ENCODE data around the gene PTHLH.

The PTHLH gene

DNA sequence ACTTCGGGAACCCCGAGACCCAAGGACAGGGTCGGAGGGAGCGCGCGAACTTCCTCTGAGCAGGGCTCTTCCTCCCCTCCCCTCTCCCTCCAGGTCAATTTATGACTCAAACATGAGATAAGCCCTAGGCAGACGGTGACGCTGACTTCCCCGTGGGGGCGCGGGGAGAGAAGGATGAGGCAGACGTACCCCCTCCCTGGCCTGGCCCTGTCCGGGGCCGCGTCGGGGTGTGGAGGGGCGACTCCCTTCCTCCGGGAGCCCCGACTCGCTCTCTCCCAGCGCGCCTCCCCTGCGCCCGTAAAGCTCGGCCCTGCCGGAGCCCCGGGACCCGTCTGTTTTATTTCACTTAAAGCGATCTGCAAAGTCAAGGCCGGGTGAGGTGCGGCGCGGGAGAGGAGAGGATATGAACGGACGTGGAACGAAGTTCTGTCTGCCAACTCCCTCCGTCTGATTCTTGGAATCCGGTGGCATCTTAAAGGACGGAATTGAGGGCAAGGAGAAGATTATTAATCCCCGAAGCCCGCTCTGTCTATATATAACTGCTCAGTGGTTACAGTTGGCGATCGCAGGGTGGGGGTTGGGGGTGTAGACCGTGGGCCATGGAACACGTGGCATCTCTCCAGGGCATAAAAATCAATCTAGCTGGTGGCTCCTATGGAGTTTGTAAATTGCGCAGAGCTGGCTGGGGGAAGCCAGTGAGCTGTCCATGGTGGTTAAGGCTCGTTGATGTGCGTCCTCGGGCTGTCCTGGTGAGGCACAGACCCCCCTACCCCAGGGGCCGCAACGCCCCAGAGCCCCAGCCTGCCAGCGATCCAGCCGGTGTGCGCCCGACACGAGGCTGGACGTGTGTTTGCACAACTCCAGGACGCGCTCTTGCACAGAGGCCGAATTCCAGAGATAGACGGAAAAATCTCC is 2.9 kb upstream of the PTHLH start:
- DNase-seq (ENCODE audit: extremely low read depth in 1 of 2, low read depth in 1 of 2): no peak

DNA sequence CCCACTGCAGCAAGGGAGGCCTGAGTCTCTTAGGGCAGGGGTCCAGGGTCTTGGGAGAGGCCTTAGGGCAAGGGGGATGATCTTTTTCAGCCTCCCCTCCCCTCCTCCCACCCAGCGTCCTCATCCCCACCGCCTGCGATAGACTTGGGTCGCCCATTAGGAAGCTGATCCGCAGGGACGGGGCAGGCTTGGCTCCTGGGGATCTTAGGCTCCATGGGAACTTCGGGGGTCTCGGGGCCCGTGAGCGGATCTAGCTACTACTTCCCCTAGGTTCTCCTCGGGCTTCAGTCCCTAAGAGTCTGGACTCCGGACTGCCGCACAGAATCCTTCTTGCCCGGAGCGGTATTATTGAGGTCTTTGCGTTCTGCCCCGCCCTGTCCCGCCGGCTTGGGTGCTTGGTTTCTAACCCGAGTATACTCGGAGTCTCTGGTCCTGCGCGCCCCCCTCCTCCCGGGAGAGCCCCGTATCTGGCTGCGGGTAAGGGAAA is 2.2 kb upstream of the PTHLH start:
- no peak for DNase-seq (ENCODE audit: extremely low read depth in 1 of 2, low read depth in 1 of 2)

DNA sequence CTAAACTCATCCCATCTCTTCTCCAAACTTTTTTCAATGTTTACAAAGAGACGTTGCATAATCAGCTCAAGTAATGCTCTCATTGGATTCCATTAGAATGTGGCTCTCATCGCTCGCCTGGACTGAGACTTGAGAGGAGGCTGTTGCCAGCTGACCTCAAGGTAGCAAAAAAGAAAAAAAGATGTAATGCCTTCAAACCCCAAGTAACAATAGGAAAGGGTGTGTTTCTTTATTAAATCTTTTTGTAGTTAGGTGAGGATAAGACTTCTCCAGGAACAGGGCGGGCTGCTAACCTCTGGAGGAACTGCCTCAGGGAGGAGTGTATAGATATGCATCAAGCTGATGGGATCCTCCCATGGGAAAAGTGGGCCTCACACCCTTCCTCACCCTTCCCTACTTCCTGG is 956 bp upstream of the PTHLH start:
- DNase-seq (ENCODE audit: extremely low read depth in 1 of 2, low read depth in 1 of 2): no peak

DNA sequence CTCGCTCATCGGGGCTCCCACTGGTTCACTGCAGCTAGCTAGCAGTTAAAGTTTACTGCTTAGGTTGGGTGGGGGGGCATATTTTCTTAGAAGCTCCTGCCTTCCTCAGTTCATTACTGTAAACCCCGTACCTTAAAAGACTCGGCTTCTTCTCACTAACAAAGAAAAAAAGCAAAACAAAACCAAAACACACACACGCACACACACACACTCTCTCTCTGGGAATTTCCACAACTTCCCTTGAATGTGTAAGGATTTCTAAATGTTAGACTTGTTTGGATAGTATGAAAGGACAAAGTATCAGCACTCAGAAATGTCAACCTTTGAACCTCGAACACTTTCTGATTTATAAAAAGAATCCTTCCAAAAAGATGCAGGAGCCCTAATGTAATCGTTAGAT is 927 bp downstream of the PTHLH start:
- no peak for DNase-seq (ENCODE audit: extremely low read depth in 1 of 2, low read depth in 1 of 2)

DNA sequence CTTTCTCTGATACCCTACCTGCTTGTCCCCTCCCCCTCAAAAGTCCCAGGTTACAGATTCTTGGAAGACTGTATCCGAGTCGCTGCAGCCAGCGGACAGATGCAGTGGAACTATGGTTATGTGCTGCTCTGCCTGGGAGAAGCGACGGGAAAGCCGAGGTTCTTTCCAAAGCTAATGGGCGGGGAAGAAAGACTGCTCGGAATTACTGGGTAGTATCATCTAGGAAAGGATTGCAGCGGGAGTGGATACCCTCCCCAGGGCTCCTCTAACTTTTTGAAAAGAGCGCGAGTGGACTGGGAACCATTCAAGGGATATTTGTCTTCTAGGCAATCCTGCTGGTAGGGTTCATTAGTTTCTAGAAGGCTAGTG is 1.4 kb downstream of the PTHLH start:
- DNase-seq (ENCODE audit: extremely low read depth in 1 of 2, low read depth in 1 of 2): no peak

DNA sequence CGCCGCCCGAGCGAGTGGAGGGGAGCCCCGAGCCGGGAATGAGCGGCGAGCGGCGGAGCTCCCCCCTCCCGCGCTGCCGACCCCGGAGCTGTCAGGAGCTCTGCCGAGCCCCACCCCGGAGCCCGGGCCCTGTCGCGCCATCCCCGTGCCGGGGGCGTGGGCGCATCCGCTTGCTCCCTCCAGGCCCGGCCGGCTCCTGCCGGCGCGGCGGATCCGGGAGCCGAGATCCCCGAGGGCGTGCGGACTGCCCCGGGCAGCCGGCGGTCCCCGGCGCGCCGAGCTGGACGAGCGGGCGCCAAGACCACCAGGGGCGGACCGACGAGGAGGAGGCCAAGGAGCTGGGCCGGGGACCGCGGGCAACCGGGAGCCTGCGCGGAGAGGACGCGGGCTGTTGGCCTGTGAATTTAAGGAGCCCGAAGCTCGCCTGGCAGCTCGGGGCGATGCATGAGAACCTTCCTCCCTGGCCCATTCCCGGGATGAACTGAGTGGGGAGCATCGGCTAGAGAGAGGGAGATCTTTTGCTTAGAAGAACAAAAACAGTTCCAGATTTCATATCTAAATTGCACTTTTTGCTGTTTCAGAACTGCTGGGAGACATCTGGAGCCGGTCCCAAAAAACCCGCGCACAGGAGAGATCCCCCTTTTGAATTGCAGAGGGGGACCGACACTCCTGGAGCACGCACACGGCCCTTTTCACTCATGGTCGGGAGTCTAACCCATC is 2.0 kb downstream of the PTHLH start:
- DNase-seq (ENCODE audit: extremely low read depth in 1 of 2, low read depth in 1 of 2): no peak

DNA sequence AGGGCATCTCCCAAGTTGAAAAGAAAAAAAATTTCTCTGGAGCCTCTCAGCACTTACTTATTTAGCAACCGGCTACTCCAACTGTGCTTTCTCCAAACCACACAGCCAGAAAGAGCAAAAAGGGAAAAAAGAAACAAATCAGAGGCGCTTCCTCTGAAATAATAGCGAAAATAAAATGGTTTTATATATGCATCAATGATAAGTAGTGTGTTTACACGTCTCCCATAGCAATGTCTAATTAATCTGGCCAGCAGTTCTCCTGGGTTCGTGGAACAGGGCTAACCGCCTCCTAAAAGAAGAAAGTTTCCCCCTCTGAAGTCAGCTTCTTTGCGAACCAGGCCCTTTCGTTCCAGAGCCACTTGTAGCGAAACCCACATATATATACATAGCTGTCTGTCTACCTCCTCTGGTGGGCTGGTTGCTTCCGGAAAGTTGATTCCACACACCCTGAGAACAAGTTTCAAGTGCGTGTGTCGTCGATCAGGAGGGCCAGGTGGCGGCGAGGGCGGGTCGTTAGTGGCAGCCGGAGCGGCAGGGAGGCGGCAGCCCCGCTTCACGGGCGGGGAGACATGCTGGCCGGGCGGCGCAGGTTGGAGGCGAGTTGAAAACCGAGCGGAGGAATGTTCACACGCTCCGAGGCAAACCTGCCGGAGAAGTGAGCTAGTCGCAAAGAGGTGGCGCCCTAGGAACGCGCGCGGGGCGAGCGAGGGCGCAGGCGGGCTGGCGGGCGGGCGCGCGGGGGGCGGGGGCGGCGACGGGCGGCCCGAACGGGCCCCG is 2.7 kb downstream of the PTHLH start:
- peak; percentile 44 to 61 for DNase-seq (ENCODE audit: extremely low read depth in 1 of 2, low read depth in 1 of 2)

DNA sequence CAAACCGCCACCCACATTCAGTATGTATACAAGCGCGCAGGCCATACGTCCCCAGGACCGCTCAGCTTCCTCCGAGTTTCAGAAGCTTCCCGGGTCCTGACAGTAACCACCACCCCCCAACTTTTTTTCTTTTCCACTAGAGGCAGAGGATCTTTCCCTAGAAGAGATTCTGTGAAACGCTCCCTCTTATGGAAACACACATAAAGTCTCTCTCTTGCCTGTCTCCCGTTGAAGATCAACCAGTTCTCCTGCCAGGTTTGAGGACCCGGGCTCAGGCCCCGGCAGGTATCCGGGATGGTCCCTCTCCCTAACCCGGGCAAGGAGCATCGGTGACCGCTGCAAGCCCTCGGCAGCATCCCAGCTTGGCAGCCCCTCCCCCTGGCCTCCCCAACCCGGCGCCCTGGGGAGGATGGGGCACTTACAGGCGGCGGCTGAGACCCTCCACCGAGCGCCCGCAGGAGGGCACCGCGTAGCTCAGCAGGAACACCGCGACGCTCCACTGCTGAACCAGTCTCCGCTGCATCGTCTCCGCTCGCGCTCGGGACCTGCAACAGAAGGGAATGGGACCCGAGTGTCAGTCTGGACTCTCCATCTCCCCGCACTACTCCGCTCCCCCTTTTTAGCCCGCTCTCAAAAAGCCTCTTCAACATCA is 3.4 kb downstream of the PTHLH start:
- DNase-seq (ENCODE audit: extremely low read depth in 1 of 2, low read depth in 1 of 2): no peak

DNA sequence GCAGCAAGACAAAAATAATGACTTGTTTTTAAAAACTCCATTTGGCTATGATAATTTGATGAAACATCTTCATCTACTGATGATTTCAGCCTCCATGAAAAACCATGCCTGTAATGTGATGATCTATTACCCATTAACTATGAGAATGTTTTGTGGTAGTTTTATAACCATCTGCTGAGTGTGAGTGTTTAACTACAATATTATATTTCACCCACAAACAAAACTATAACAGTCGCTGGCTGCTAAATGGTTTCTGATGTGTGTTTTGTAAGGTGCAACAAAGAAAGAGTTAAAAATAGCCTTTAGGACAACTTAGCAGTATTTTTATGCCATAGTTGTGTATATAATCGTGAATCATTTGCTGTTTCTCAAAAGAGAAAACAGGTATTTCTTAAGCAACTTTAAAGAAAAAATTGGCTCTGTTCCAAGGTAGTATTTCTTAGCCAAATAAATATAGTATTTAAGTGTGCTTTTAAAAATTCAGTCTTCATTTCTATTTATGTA is 4.9 kb downstream of the PTHLH start:
- DNase-seq (ENCODE audit: extremely low read depth in 1 of 2, low read depth in 1 of 2): no peak

DNA sequence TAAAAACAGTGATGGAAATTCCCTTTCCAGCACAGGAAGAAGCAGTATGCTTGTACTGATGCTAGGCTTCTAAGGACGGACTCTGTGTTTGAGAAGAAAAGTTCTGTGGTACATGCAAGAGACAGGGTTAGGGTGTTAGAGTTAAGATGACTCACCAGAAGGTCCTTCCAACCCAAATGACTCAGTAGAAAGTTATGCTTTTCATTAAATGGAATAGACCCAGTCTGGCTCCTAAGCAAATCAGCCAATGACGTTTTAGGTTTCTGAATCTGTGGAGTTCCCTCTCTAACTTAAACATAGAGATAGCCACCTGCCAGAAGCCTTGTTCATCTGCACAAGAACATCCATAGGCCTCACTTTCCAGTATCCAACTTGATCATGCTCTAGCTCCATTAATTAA is 5.7 kb downstream of the PTHLH start:
- no peak for DNase-seq (ENCODE audit: extremely low read depth in 1 of 2, low read depth in 1 of 2)

DNA sequence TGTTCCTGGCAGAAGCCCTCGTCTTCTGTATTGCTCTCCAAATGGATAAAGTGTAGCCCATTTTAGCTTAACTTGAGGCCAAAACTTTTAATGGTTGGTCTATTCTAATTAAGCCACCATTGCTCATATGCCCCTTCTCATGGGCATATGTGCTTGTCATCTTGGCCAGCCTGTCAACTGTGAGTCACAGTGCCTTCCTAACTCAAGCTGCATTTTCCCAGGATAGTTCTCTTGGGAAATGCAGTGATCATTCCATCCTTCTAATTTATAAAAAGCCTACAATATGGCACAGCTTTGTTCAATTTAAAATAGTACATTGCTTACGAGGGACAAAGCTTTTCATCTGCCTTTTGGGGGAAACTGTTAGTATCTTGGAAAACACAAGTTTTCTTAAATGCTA is 6.6 kb downstream of the PTHLH start:
- DNase-seq (ENCODE audit: extremely low read depth in 1 of 2, low read depth in 1 of 2): no peak

DNA sequence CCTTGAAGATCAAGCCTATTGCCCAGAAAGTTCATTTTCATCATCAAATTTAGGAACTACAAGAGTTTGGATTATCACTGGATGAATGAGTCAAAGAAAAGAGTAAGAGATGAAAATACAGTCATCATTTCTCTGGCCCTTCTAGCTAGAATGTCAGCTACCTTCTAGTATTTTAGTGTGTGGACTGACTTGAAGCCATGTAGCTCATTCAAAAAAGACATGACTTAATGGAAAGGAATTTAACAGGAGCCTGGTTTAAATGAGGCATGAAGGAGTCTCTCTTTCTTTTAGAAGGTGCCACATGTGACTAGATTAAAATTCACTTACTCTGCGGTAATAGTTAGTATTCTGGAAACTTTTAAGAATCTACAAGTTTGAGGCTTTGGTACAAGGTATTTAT is 7.1 kb downstream of the PTHLH start:
- no peak for DNase-seq (ENCODE audit: extremely low read depth in 1 of 2, low read depth in 1 of 2)

DNA sequence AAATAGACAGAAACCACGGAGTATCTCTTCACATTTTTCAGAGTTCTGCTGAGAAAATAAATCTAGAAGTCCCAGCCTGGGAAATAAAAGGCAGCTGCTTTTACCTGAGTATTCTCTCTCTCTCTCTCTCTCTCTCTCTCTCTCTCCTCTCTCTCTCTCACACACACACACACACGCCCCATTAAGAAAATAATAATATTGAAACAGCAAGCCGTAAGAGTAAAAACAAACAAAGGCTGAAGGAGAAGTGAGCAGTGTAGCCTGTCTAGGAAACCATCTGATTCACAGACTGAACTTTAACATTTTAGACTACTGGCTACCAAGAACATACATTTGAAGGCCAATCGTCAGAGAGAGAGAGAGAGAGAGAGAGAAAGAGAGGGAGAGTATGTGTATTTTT is 8.4 kb downstream of the PTHLH start:
- DNase-seq (ENCODE audit: extremely low read depth in 1 of 2, low read depth in 1 of 2): no peak

DNA sequence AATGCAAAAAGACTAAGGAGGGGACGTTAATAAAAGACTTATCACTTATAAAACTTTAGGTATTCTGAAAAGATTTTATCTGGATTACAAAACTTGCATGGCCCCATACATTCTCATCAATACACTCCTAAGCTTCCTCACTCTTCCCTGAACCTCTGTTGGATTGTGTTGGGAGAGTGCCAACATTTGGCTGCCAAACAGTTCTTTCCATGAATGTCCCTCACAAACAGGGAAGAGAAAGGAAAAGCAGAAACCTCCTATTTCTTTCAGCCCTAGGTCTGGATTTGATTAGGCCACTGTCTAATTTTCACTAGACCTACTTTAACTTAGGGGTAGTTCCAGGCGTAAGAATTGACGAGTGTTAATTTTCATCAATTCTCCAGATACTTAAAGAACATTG is 11.7 kb downstream of the PTHLH start:
- no peak for DNase-seq (ENCODE audit: extremely low read depth in 1 of 2, low read depth in 1 of 2)

DNA sequence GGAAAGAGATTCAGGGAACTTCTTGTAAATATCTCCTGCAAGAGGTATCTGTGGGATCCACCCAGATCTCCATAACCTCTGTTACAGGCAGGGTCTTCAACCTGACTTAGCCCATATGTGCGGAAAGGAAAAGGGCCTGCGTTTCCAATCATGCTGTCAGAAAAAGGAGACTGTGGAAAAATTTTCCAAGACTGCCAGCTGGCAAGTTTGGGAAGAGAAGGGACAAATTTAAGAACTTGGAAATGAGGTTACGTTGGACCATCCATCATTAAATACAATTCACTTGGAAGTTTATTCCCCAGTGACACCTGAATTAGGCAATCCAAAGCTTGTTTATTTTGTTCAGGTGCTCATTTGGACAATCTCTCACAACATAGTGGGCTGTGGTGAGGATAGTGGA is 13.9 kb downstream of the PTHLH start:
- no peak for DNase-seq (ENCODE audit: extremely low read depth in 1 of 2, low read depth in 1 of 2)

DNA sequence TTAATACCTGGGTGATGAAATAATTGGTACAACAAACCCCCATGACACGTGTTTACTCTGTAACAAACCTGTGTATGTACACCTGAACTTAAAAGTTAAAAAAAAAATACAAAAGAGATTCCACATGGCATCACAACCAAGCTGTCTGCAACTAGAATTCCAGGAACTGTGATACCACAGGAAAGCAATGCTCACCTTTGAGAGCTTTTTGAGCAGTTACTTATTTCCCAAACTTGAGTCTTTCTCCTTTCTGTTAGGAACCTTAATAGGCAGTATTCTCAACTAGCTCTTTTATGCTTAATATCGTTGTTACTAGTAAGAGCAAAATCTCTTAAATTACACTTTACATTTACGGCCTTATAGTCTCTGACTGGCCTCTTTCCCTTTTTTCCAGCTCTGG is 15.2 kb downstream of the PTHLH start:
- DNase-seq (ENCODE audit: extremely low read depth in 1 of 2, low read depth in 1 of 2): no peak

DNA sequence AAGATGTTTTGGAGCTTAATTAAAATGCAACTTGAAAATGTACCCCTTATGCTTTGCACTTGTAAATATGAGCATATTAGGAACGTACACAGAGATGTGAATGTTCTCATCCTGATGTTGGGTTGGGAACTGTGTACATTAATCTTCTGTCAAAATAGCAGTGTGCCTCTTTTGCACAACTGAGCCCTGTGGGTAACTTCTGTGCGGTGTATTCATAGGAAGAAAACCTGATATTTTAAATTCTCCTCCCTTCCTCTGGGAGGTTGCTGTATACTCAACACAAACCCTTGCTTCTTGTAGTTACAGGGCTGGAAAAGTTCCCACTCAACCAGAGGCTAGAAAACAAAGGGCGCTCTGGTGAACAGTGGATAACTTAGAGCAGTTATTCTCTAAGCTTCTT is 18.7 kb downstream of the PTHLH start:
- no peak for DNase-seq (ENCODE audit: extremely low read depth in 1 of 2, low read depth in 1 of 2)

DNA sequence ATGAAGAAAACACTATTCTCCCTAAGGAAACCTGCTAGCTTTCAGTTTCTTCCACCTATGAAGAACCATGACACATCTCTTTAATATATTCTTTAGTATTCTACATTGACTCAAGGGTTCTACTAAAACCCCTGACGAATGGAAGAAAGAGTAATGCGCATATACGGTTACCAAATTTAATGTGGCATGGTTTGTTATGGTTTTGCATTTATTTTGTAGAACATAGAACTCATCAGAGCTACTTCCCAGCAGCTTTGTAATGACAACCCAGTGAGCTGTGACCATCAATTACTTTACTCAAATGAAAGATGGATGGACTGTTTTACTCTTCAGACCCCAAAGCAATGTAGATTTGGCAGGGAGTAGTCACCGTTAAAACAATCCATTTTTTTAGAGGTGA is 19.2 kb downstream of the PTHLH start:
- DNase-seq (ENCODE audit: extremely low read depth in 1 of 2, low read depth in 1 of 2): no peak

DNA sequence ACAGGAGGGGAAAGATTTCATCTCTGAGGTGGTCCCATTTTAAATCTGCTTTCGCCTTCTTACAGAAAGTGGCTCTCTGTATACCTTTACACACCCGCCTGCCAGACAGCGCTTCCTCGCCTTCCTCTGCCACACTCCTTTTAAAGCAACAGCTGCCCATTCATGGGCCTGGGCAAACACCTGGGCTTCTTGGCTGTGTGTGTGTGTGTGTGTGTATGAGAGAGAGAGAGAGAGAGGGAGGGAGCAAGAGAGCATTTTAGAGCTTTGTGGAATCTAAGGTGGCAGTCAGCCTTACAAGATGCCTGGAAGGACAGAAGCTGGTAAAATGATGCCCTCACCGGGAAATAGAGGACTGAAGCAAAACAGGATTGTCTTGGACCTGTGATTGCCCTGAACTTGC is 20.0 kb downstream of the PTHLH start:
- no peak for DNase-seq (ENCODE audit: extremely low read depth in 1 of 2, low read depth in 1 of 2)

DNA sequence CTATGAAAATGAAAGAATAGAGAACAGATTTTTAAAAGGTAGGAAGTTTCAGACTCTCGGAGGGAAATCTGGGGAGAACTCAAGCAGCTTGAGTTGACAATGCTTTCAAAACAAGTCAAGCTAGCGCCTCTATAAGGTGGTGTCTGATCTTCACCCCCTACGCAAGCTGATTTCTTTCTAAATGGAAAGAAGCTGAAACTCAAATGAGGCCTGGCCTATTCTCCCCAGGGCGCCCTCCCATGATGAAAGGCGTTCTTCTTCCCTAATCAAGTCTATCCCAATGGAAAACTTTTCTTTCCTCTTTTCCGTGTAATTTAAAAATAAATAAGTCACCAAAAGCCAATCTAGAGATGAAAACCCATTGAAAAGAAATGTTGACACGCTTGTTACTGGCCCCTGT is 20.6 kb downstream of the PTHLH start:
- DNase-seq (ENCODE audit: extremely low read depth in 1 of 2, low read depth in 1 of 2): no peak

DNA sequence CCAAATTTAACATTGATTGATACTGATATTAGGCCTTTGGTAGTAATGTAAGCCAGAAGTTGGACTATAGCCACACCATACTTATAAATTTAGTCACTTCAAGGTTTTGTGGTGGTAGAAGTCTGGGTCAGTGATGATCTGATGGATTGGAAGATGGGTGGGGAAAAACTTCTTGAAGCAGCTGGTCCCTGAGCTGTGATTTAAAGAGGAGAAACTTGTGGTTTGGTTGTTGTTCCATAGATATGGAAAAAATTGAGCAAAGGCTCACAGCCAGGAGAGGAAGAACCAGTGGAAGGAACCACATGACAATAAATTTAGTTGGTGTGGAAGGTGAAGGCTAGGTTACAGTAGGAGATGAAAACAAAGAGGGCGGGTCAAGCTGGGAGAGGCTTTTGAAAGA is 26.1 kb downstream of the PTHLH start:
- no peak for DNase-seq (ENCODE audit: extremely low read depth in 1 of 2, low read depth in 1 of 2)

All from stimulated activated CD8-positive, alpha-beta memory T cell treated with anti-CD3 and anti-CD28 coated beads, Interleukin-7, amount 100 ng/mL, for 48 hours (primary cell).